ENCODE measurements around the gene FGD1. TPM values are rescaled to one million over a fixed set of nuclear protein-coding genes. Genes with fewer than 3 reads are reported as not detected.
A peak's percentile ranks its signal among the peaks of the same experiment; 100 is the strongest.

Gene FGD1
- total and polyA plus RNA-seq, 2 of the 4 experiments (the other 2 are of a cell fraction): 2.0 to 12.3 TPM

- no peak overlapping the region for H3K4me2 ChIP-seq (ENCODE audit: low read depth, low read length)
- no peak overlapping the region for H4K5ac ChIP-seq (ENCODE audit: low read depth, low read length)
- intact Hi-C loops (cut with micrococcal nuclease) (no loop called here), dilution Hi-C loops (cut with HindIII; ENCODE audit: low sequenced_read_pairs, unreplicated experiment) (no loop called here), in situ Hi-C loops (cut with MboI; ENCODE audit: low sequenced_read_pairs) (no loop called here)
- no peak overlapping the region for H3K9ac ChIP-seq (ENCODE audit: low read depth, low read length)
- no peak overlapping the region for H3K4ac ChIP-seq (ENCODE audit: low read depth, low read length)
- H2BK5ac ChIP-seq (ENCODE audit: low read depth, low read length, poor library complexity, severe bottlenecking): no peak overlapping the region
- peak; percentile 8 for DNase-seq
- no peaks in the 10 kb centered on the region for H3K4me1 ChIP-seq (ENCODE audit: control insufficient read depth, insufficient read depth, low read length)
- no TSS peak for BruUV-seq (replicated peaks)
- no peak overlapping the region for H2BK20ac ChIP-seq (ENCODE audit: low read depth, low read length)
- H4K8ac ChIP-seq (ENCODE audit: low read depth in 2 of 2, low read length in 2 of 2): no peak overlapping the region
- no peak overlapping the region for H3K4me3 ChIP-seq (ENCODE audit: insufficient read depth, low read depth, low read length)
- TF ChIP-seq SMC3 (IDR thresholded peaks at IDR 0.05; ENCODE audit: low read depth, low read length) (0 out of 2 replicates have a peak, but pooled peaks have one; percentile 6), CHD1 (IDR thresholded peaks at IDR 0.05; ENCODE audit: low read depth, low read length) (no peak), CTCF (conservative IDR thresholded peaks at IDR 0.05; ENCODE audit: low read depth, low read length) (peak; percentile 35), MAFK (IDR thresholded peaks at IDR 0.05; ENCODE audit: low read depth, low read length) (no peak), RAD21 (IDR thresholded peaks at IDR 0.05; ENCODE audit: low read length) (peak; percentile 37)
- TF ChIP-seq, protein P1, sequence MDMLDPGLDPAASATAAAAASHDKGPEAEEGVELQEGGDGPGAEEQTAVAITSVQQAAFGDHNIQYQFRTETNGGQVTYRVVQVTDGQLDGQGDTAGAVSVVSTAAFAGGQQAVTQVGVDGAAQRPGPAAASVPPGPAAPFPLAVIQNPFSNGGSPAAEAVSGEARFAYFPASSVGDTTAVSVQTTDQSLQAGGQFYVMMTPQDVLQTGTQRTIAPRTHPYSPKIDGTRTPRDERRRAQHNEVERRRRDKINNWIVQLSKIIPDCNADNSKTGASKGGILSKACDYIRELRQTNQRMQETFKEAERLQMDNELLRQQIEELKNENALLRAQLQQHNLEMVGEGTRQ (IDR thresholded peaks at IDR 0.05; ENCODE audit: low read depth, low read length): no peak
- ChIA-PET POLR2A (ENCODE audit: unreplicated experiment) (no interaction called here), CTCF (interaction anchor here (0.6 kb wide), 1 partner anchor 115 kb away, joined by 3 read pairs; no protein-coding TSS in a partner anchor)
- H3K36me3 ChIP-seq (ENCODE audit: control insufficient read depth, insufficient read depth, low read length): peaks cover 17% of the 10 kb centered on the region
- H3K14ac ChIP-seq (replicated peaks; ENCODE audit: low read depth, low read length): no peak overlapping the region
- no peak overlapping the region for H4K91ac ChIP-seq (ENCODE audit: insufficient read depth, low read depth, low read length)
- H3K79me1 ChIP-seq (ENCODE audit: low read depth in 1 of 2, low read length in 2 of 2): no peaks in the 10 kb centered on the region
- no peak overlapping the region for H2AK5ac ChIP-seq (ENCODE audit: low read depth, low read length)
- H3K9me3 ChIP-seq (ENCODE audit: control insufficient read depth, insufficient read depth, low read length): no peaks in the 10 kb centered on the region
- no peak overlapping the region for H2AK9ac ChIP-seq (replicated peaks; ENCODE audit: low read depth, low read length, poor library complexity)
- H3K56ac ChIP-seq (ENCODE audit: extremely low read depth, insufficient read depth, low read length): no peak overlapping the region
- no peak overlapping the region for H3K27ac ChIP-seq (ENCODE audit: insufficient read depth, low read length)
- peak; percentile 27; the same call in 1 of the 2 replicates for ATAC-seq (ENCODE audit: low read depth)
- no peaks in the 10 kb centered on the region for H3K9me1 ChIP-seq (ENCODE audit: insufficient read depth, low read length)
- H3K18ac ChIP-seq (ENCODE audit: low read depth, low read length): no peak overlapping the region
- no peak overlapping the region for H3K23ac ChIP-seq (ENCODE audit: low read depth, low read length)
- no peak overlapping the region for H2BK15ac ChIP-seq (ENCODE audit: low read depth, low read length)
- WGBS, 2 experiments (ENCODE audit: extremely low coverage in 2 of 2, insufficient read length in 1 of 2): 0% methylated on average over 1 of the region's 2 CpGs; no CpG with 5 or more reads in 1 of the 2 experiments
- H2BK120ac ChIP-seq (ENCODE audit: low read depth, low read length): no peak overlapping the region
- no peaks in the 10 kb centered on the region for H3K27me3 ChIP-seq (ENCODE audit: control insufficient read depth, insufficient read depth, low read length)
- no peaks in the 10 kb centered on the region for H4K20me1 ChIP-seq (ENCODE audit: insufficient read depth, low read length)
- no peak overlapping the region for H2AFZ ChIP-seq (replicated peaks; ENCODE audit: low read length, poor library complexity)
These were observed 43.1 kb downstream of the FGD1 start for GRCh38 chrX:54452920-54453319.
